PFSK-1 (cell line): ENCODE data around the gene ZNF30.

ENCODE experiments used
- POLR2AphosphoS5 ChIP-seq: IDR thresholded peaks from 2 replicates; pipeline ENCODE4 v1.6.1; 2012; ENCODE audit warnings: low read depth, mild to moderate bottlenecking, control low read depth, low read length, moderate library complexity
- REST ChIP-seq, 2 experiments: IDR thresholded peaks; 2 replicates each; pipeline versions ENCODE4 v1.6.1 to v1.8.0; 2011 to 2012; ENCODE audit warnings: low read depth in 2 of 2, low read length in 2 of 2, control low read depth in 1 of 2, inconsistent platforms in 1 of 2, mild to moderate bottlenecking in 1 of 2, moderate library complexity in 1 of 2; ENCODE audit not compliant: insufficient read depth in 1 of 2
- TAF1 ChIP-seq: IDR thresholded peaks from 2 replicates; pipeline ENCODE4 v1.6.1; 2012; ENCODE audit warnings: low read length, control low read depth, borderline replicate concordance; ENCODE audit not compliant: insufficient read depth

- TF ChIP-seq POLR2AphosphoS5 (no peak), TAF1 (no peak), REST (IDR thresholded peaks at IDR 0.05; ENCODE audit: insufficient read depth in 1 of 2, low read depth in 2 of 2, low read length in 2 of 2) (no peak)
Observed at GRCh38 chr19:34991542-34992333, 65.0 kb downstream of the ZNF30 start.
